Globus pallidus (tissue), 1 donor: Measurements from ENCODE around the gene RAB7A.
"Not testable (repeated sequence)": the region's sequence is repeated elsewhere in the genome, so short reads cannot be mapped to it uniquely, and the experiment has no call there.

Experiments
- DNase-seq: peaks from one replicate; pipeline ENCODE4 v3.0.0-alpha.2; 2015; ENCODE audit warnings: low spot score

Gene RAB7A

GRCh38 chr3:128760042-128760441 is 34.1 kb downstream of the RAB7A start:
- DNase-seq, result no peak

- no peak for DNase-seq
Observed at GRCh38 chr3:128760881-128761280, 34.9 kb downstream of the RAB7A start.

- no peak for DNase-seq
Observed at GRCh38 chr3:128761392-128761791, 35.4 kb downstream of the RAB7A start.

- no peak for DNase-seq
Observed at GRCh38 chr3:128763967-128764366, 38.0 kb downstream of the RAB7A start.

GRCh38 chr3:128764863-128765262 is 38.9 kb downstream of the RAB7A start:
- no peak for DNase-seq

GRCh38 chr3:128767094-128767750 is 41.2 kb downstream of the RAB7A start:
- no peak for DNase-seq

- DNase-seq, result no peak
Observed at GRCh38 chr3:128768471-128768870, 42.5 kb downstream of the RAB7A start.

- DNase-seq, result no peak
Observed at GRCh38 chr3:128770387-128770786, 44.4 kb downstream of the RAB7A start.

GRCh38 chr3:128773189-128773588 is 47.2 kb downstream of the RAB7A start:
- not testable (repeated sequence) for DNase-seq

GRCh38 chr3:128773592-128773991 is 47.6 kb downstream of the RAB7A start:
- DNase-seq, result not testable (repeated sequence)

- no peak for DNase-seq
Observed at GRCh38 chr3:128775241-128775640, 49.3 kb downstream of the RAB7A start.

GRCh38 chr3:128775906-128776542 is 50.0 kb downstream of the RAB7A start:
- no peak for DNase-seq

- no peak for DNase-seq
Observed at GRCh38 chr3:128780101-128780837, 54.3 kb downstream of the RAB7A start.

- no peak for DNase-seq
Observed at GRCh38 chr3:128781164-128781563, 55.2 kb downstream of the RAB7A start.

GRCh38 chr3:128782282-128783146 is 56.5 kb downstream of the RAB7A start:
- DNase-seq, result no peak

- DNase-seq, result no peak
Observed at GRCh38 chr3:128783774-128784173, 57.8 kb downstream of the RAB7A start.

- peak; percentile 64 for DNase-seq
Observed at GRCh38 chr3:128784232-128784631, 58.2 kb downstream of the RAB7A start.

- DNase-seq, result no peak
Observed at GRCh38 chr3:128784843-128785242, 58.9 kb downstream of the RAB7A start.

- DNase-seq, result no peak
Observed at GRCh38 chr3:128786434-128787020, 60.5 kb downstream of the RAB7A start.

- DNase-seq, result no peak
Observed at GRCh38 chr3:128787256-128788253, 61.6 kb downstream of the RAB7A start.
